ENCODE results near the gene NRN1. TPM values are rescaled to one million over a fixed set of nuclear protein-coding genes. Genes with fewer than 3 reads are reported as not detected.

Gene NRN1
- total RNA-seq, 1 donor from 2014 or later: not detected

DNA sequence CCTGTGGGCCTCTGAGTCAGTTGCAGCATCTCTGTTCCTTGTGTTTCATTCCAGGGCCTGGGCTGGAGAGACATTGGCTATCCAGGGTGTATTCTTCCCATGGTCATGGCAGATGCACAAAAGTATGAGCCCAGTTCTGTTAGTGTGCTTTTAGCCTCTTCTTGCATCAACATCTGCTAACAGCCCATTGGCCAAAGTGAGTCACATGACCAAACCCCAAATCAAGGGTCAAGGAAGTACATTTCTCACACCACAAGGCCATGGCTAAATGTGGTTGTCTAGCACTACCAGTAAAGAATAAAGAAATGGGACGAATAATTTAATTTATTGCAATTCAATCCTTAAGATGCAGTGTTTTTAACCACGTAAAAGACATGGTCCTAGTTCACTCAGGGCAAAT is 43.9 kb downstream of the NRN1 start:
- CTCF ChIA-PET: no interaction called here
- H3K27me3 Mint-ChIP-seq: peaks cover 12% of the 10 kb centered on the region
- H3K4me3 Mint-ChIP-seq: no peak overlapping the region
- intact Hi-C loops (cut with micrococcal nuclease): no loop called here
- H3K9me3 Mint-ChIP-seq: no peaks in the 10 kb centered on the region
- no peak for ATAC-seq (ENCODE audit: low read depth)
- TF ChIP-seq, protein P1, sequence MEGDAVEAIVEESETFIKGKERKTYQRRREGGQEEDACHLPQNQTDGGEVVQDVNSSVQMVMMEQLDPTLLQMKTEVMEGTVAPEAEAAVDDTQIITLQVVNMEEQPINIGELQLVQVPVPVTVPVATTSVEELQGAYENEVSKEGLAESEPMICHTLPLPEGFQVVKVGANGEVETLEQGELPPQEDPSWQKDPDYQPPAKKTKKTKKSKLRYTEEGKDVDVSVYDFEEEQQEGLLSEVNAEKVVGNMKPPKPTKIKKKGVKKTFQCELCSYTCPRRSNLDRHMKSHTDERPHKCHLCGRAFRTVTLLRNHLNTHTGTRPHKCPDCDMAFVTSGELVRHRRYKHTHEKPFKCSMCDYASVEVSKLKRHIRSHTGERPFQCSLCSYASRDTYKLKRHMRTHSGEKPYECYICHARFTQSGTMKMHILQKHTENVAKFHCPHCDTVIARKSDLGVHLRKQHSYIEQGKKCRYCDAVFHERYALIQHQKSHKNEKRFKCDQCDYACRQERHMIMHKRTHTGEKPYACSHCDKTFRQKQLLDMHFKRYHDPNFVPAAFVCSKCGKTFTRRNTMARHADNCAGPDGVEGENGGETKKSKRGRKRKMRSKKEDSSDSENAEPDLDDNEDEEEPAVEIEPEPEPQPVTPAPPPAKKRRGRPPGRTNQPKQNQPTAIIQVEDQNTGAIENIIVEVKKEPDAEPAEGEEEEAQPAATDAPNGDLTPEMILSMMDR (IDR thresholded peaks at IDR 0.05): no peak
- no peaks in the 10 kb centered on the region for H3K4me1 Mint-ChIP-seq
- POLR2A ChIA-PET: no interaction called here
- DNase-seq: no peak
- H3K36me3 Mint-ChIP-seq (ENCODE audit: low read depth): no peaks in the 10 kb centered on the region
- H3K27ac Mint-ChIP-seq: no peak overlapping the region

DNA sequence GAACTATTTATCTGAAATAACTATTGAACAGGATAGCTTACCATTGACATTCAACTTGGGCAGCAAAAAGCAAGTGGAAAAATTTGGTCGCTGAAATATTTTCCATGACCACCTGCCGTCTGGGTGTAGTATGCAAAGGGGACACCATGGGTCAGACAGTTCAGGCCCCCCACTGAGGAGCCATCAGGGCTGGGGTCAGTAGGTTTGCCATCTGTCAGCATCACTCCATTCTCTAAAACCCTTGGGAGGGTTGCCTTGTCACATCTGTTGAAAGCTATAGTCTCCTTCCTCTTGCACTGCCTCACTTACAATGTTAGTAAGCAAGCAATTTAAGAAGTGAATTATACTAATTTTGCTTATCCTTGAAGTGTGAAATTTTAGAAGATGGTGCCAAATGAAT is 44.9 kb downstream of the NRN1 start:
- DNase-seq: no peak
- ATAC-seq (ENCODE audit: low read depth): no peak
- ChIA-PET CTCF (no interaction called here), POLR2A (no interaction called here)
- TF ChIP-seq, protein P1 (IDR thresholded peaks at IDR 0.05): no peak
- Mint-ChIP-seq H3K4me1 (no peaks in the 10 kb centered on the region), H3K36me3 (ENCODE audit: low read depth) (no peaks in the 10 kb centered on the region), H3K4me3 (no peak overlapping the region), H3K27me3 (peaks cover 11% of the 10 kb centered on the region), H3K27ac (no peak overlapping the region), H3K9me3 (no peaks in the 10 kb centered on the region)
- intact Hi-C loops (cut with micrococcal nuclease): no loop called here

DNA sequence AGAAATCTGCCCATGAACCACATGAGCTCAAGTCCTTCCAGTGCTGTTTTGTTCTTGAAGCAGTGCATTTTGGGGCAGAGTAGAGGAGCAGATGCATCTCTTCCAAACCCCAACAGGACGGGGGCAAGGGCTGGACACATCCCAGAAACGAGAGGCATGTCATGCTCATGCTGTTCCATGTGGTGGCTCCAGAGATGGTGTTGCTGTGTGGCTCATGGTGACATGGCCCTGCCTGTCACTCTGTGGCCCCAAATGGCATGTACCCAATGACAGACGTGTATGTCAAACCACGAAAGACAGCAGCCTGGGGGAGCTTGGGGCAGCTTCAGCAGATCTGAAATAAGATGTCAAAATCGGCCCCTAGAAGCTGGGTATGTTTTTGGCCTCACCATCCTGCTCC is 46.3 kb downstream of the NRN1 start:
- Mint-ChIP-seq H3K36me3 (ENCODE audit: low read depth) (no peaks in the 10 kb centered on the region), H3K27me3 (peaks cover 12% of the 10 kb centered on the region), H3K27ac (no peak overlapping the region), H3K4me1 (no peaks in the 10 kb centered on the region), H3K4me3 (no peak overlapping the region), H3K9me3 (no peaks in the 10 kb centered on the region)
- intact Hi-C loops (cut with micrococcal nuclease): no loop called here
- DNase-seq (no peak), ATAC-seq (ENCODE audit: low read depth) (no peak)
- TF ChIP-seq, protein P1 (IDR thresholded peaks at IDR 0.05): no peak
- ChIA-PET CTCF (no interaction called here), POLR2A (no interaction called here)

DNA sequence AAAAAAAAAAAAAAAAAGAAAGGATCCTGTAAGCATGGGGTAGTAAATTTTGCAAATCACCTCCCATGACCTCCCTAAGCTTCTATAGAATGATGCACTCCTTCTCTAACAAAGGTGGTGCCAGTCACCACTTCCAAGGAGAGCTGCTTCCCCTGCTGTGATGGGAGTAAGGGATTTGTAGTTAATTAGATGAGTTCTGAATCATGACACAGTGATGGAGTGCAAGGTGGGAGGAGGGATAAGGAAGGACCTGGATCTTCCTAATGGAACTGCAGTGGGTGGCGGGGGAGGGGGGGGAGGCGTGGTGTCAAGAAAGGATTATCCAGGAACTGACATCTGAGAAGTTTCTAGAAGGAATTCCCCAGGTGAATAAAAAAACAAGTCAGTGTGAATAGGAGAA is 47.8 kb downstream of the NRN1 start:
- Mint-ChIP-seq H3K4me3 (no peak overlapping the region), H3K9me3 (no peaks in the 10 kb centered on the region), H3K4me1 (no peaks in the 10 kb centered on the region), H3K36me3 (ENCODE audit: low read depth) (no peaks in the 10 kb centered on the region), H3K27me3 (peaks cover 12% of the 10 kb centered on the region), H3K27ac (no peak overlapping the region)
- POLR2A ChIA-PET: no interaction called here
- CTCF ChIA-PET: no interaction called here
- DNase-seq (no peak), ATAC-seq (ENCODE audit: low read depth) (no peak)
- TF ChIP-seq, protein P1 (IDR thresholded peaks at IDR 0.05): no peak
- intact Hi-C loops (cut with micrococcal nuclease): no loop called here

DNA sequence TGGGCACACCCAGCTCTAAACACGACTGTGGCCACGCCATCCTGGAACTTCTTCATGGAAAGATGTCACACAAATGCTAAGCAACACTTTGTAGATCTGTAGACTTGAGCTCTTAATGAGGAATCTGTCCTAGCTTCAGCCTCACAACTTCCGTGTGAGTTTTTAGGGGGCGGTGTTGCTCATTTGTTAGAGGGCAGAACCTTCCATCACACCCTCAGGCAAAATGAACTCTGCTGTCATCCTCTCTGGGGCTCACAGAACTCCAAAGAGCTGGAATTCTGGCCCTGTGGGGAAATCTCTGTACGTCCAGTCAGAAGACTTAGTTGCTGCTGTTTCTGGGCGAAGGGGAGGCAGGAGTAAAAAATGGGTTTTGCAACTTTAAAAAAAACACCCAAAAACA is 49.8 kb downstream of the NRN1 start:
- Mint-ChIP-seq H3K27me3 (peaks cover 16% of the 10 kb centered on the region), H3K36me3 (ENCODE audit: low read depth) (no peaks in the 10 kb centered on the region), H3K4me3 (no peak overlapping the region), H3K27ac (no peak overlapping the region), H3K9me3 (no peaks in the 10 kb centered on the region), H3K4me1 (no peaks in the 10 kb centered on the region)
- ChIA-PET POLR2A (no interaction called here), CTCF (interaction anchor here (0.8 kb wide), 1 partner anchor 20 kb away, joined by 3 read pairs; no protein-coding TSS in a partner anchor)
- intact Hi-C loops (cut with micrococcal nuclease): no loop called here
- DNase-seq: no peak
- ATAC-seq (ENCODE audit: low read depth): no peak
- TF ChIP-seq, protein P1 (IDR thresholded peaks at IDR 0.05): no peak

Data from activated B cell treated with CpG ODN at 0.5 μM for 24 hours (primary cell).